HepG2 (cell line): ENCODE data around the gene THBS1. TPM values are rescaled to one million over a fixed set of nuclear protein-coding genes. Genes with fewer than 3 reads are reported as not detected.
A peak's percentile ranks its signal among the peaks of the same experiment; 100 is the strongest.

ENCODE experiments used
- ATAC-seq: fragments of 200-7000 bp; cut with Tn5 transposase; 3 replicates; pipeline ENCODE4 v1.9.1; 2020; ENCODE audit warnings: mild to moderate bottlenecking, moderate library complexity
- BruUV-seq: library from RNA; stranded (reverse); fragments of 400-500 nt; replicated peaks from 2 replicates; lab custom pipeline; 2021; lab: Mats Ljungman, UMichigan
- CTCF ChIA-PET: fragments of 300-600 bp; formaldehyde crosslinking; extraction: SDS; loops from one replicate; lab custom pipeline; 2021; ENCODE audit warnings: low total read pairs, inconsistent platforms, low intra/inter-chr PET ratio; lab: Yijun Ruan, JAX
- POLR2A ChIA-PET: fragments of 350-600 bp; sonication (Branson Sonifier 250); formaldehyde crosslinking; loops from one replicate; lab custom pipeline; 2020; ENCODE audit warnings: antibody characterized with exemption, inconsistent platforms; lab: Yijun Ruan, JAX
- DNase-seq: peaks from one replicate; pipeline ENCODE4 v3.0.0-alpha.2; 2015; ENCODE audit warnings: low spot score
- FAIRE-seq: peaks from 3 replicates; lab custom pipeline; 2011; peaks lifted over from hg19 to GRCh38; lab: Jason Lieb, UNC
- H2AFZ ChIP-seq: one replicate; pipeline ENCODE4 v1.6.1; 2011; ENCODE audit warnings: low read length, inconsistent platforms
- H3K27ac ChIP-seq: fragments of 300-600 bp; 3 replicates; pipeline ENCODE4 v1.8.0; 2011; ENCODE audit warnings: mixed run types, mild to moderate bottlenecking, mixed read lengths, low read length, inconsistent platforms; ENCODE audit not compliant: insufficient read depth; ENCODE audit errors: extremely low read length
- H3K27me3 ChIP-seq, 2 experiments: fragments of 200-600 bp in 1 of 2; 2 replicates in 1 of 2; 3 replicates in 1 of 2; pipeline versions ENCODE4 v1.6.0 to v1.8.0; 2011; ENCODE audit warnings: low read length in 2 of 2, mild to moderate bottlenecking in 2 of 2, moderate library complexity in 2 of 2, inconsistent platforms in 1 of 2; ENCODE audit not compliant: insufficient read depth in 2 of 2, control insufficient read depth in 1 of 2
- H3K36me3 ChIP-seq, 2 experiments: fragments of 200-600 bp in 1 of 2; replicated peaks in 1 of 2; 2 replicates in 1 of 2; 3 replicates in 1 of 2; pipeline versions ENCODE4 v1.5.1 to v1.8.0; 2011; ENCODE audit warnings: low read length in 2 of 2, inconsistent platforms in 1 of 2; ENCODE audit not compliant: insufficient read depth in 2 of 2, control insufficient read depth in 1 of 2
- H3K4me1 ChIP-seq: 2 replicates; pipeline ENCODE4 v1.5.1; 2012; ENCODE audit warnings: low read length, inconsistent platforms; ENCODE audit not compliant: insufficient read depth
- H3K4me2 ChIP-seq: 2 replicates; pipeline ENCODE4 v1.6.0; 2011; ENCODE audit warnings: low read depth, low read length, inconsistent platforms
- H3K4me3 ChIP-seq, 3 experiments: fragments of 200-600 bp in 1 of 3; sonication (generic), shearing (Covaris generic) in 1 of 3; replicated peaks in 1 of 3; 2 replicates each; pipeline ENCODE4 v1.5.1; 2011 to 2016; ENCODE audit warnings: low read length in 3 of 3, inconsistent platforms in 2 of 3, low read depth in 2 of 3, mild to moderate bottlenecking in 2 of 3, control low read depth in 1 of 3, mixed read lengths in 1 of 3; ENCODE audit not compliant: insufficient read depth in 1 of 3
- H3K79me2 ChIP-seq: one replicate; pipeline ENCODE4 v1.6.1; 2011; ENCODE audit warnings: low read length, inconsistent platforms; ENCODE audit not compliant: insufficient read depth
- H3K9ac ChIP-seq: 2 replicates; pipeline ENCODE4 v1.6.0; 2011; ENCODE audit warnings: mild to moderate bottlenecking, low read depth, low read length, inconsistent platforms; ENCODE audit not compliant: insufficient read depth
- H3K9me3 ChIP-seq: 2 replicates; pipeline ENCODE4 v1.5.1; 2012; ENCODE audit warnings: mild to moderate bottlenecking, low read length
- H4K20me1 ChIP-seq: 2 replicates; pipeline ENCODE4 v1.6.0; 2011; ENCODE audit warnings: inconsistent platforms, mild to moderate bottlenecking, low read length, moderate library complexity; ENCODE audit not compliant: insufficient read depth
- ATF6 ChIP-seq: sonication (generic); formaldehyde crosslinking; conservative IDR thresholded peaks from 2 replicates; pipeline ENCODE4 v1.4.0; 2020; ENCODE audit warnings: missing genetic modification reagents
- GABPA ChIP-seq, 2 experiments: IDR thresholded peaks; 2 replicates each; pipeline ENCODE4 v1.6.1; 2011 to 2016; ENCODE audit warnings: low read depth in 2 of 2, low read length in 1 of 2, missing biosample characterization in 1 of 2, missing genetic modification characterization in 1 of 2
- IKZF1 ChIP-seq: fragments of 450-650 bp; IDR thresholded peaks from 2 replicates; pipeline ENCODE4 v1.7.1; 2016
- RARA ChIP-seq: IDR thresholded peaks from 2 replicates; pipeline ENCODE4 v1.6.1; 2016; ENCODE audit warnings: missing genetic modification reagents, missing compliant biosample characterization
- RBFOX2 ChIP-seq: fragments of 200-400 bp; formaldehyde crosslinking; IDR thresholded peaks from 2 replicates; pipeline ENCODE4 v1.6.1; 2017; ENCODE audit warnings: low read depth, mild to moderate bottlenecking, low read length
- SP2 ChIP-seq: sonication (generic); formaldehyde crosslinking; IDR thresholded peaks from 2 replicates; pipeline ENCODE4 v1.5.1; 2020; ENCODE audit warnings: mild to moderate bottlenecking, missing genetic modification reagents
- SP5 ChIP-seq: IDR thresholded peaks from 2 replicates; pipeline ENCODE4 v1.6.1; 2016; ENCODE audit warnings: low read depth, borderline replicate concordance
- THYN1 ChIP-seq: sonication (generic); formaldehyde crosslinking; IDR thresholded peaks from 2 replicates; pipeline ENCODE4 v1.8.1; 2023; ENCODE audit warnings: low read depth, mild to moderate bottlenecking, moderate library complexity, missing genetic modification reagents, borderline replicate concordance
- TIGD3 ChIP-seq: sonication (generic); formaldehyde crosslinking; IDR thresholded peaks from 2 replicates; pipeline ENCODE4 v1.5.1; 2020; ENCODE audit warnings: mild to moderate bottlenecking, missing genetic modification reagents, borderline replicate concordance
- TOPORS ChIP-seq: sonication (generic); formaldehyde crosslinking; IDR thresholded peaks from 2 replicates; pipeline ENCODE4 v1.8.0; 2023; ENCODE audit warnings: mild to moderate bottlenecking, missing genetic modification reagents
- ZBTB33 ChIP-seq: sonication (generic); formaldehyde crosslinking; IDR thresholded peaks from 2 replicates; pipeline ENCODE4 v1.4.0; 2020; ENCODE audit warnings: missing genetic modification reagents
- ZNF34 ChIP-seq: sonication (generic); formaldehyde crosslinking; IDR thresholded peaks from 2 replicates; pipeline ENCODE4 v1.4.0; 2020; ENCODE audit warnings: mild to moderate bottlenecking, missing genetic modification reagents, borderline replicate concordance
- WGBS: methylation state at CpG from one replicate; pipeline ENCODE4 v1.1.6; 2017; ENCODE audit warnings: low lambda C conversion rate; 5-methylcytosine and 5-hydroxymethylcytosine counted together
- in situ Hi-C: cut with HindIII; loops from 2 replicates; pipeline ENCODE4 v1.10.0; 2017; ENCODE audit warnings: low pct_unique_long_range_greater_than_20kb; ENCODE audit not compliant: extremely low pct_ligation_motif_present
- intact Hi-C: fragments of 100-400 bp; cut with micrococcal nuclease; formaldehyde crosslinking; loops from one replicate; pipeline ENCODE4 v1.10.0; 2022; ENCODE audit not compliant: unreplicated experiment
- polyA plus RNA-seq, 8 experiments: library from polyadenylated mRNA; depleted of rRNA in 3 of 8; stranded (reverse) in 7 of 8; unstranded in 1 of 8; fragments of >200 nt; fragmentation: Illumina TruSeq in 4 of 8; extraction: Trizol in 4 of 8; gene quantifications; 2 replicates each; pipeline versions ENCODE4 v1.2.1 to v1.2.3, GENCODE V29; 2011 to 2016; ENCODE audit warnings: low read depth in 4 of 8, missing spikeins in 1 of 8, mixed read lengths in 1 of 8; ENCODE audit not compliant: insufficient read depth in 1 of 8
- total RNA-seq, 5 experiments: library from RNA; depleted of rRNA; stranded (reverse); fragments of >200 nt; fragmentation: Illumina TruSeq; extraction: Trizol; gene quantifications; 2 replicates each; pipeline ENCODE4 v1.2.3, GENCODE V29; 2016; ENCODE audit warnings: low read depth in 1 of 5
- TF ChIP-seq, protein P1 (sequence below): IDR thresholded peaks from 2 replicates; pipeline ENCODE4 v1.6.1; 2018; ENCODE audit warnings: missing genetic modification reagents, mild to moderate bottlenecking, missing compliant biosample characterization
- TF ChIP-seq, protein P2 (sequence below): sonication (generic); IDR thresholded peaks from 2 replicates; pipeline ENCODE4 v1.6.1; 2016; ENCODE audit warnings: low read depth, borderline replicate concordance
- TF ChIP-seq, protein P3 (sequence below): sonication (generic); formaldehyde crosslinking; IDR thresholded peaks from 2 replicates; pipeline ENCODE4 v1.8.0; 2022; ENCODE audit warnings: mild to moderate bottlenecking, missing genetic modification reagents; ENCODE audit not compliant: insufficient replicate concordance

The THBS1 gene
- total and polyA plus RNA-seq, 2 of the 13 experiments (the other 11 are each of a cell fraction or from before 2014, with no cell fraction given) = 54.7 to 67.1 TPM

DNA sequence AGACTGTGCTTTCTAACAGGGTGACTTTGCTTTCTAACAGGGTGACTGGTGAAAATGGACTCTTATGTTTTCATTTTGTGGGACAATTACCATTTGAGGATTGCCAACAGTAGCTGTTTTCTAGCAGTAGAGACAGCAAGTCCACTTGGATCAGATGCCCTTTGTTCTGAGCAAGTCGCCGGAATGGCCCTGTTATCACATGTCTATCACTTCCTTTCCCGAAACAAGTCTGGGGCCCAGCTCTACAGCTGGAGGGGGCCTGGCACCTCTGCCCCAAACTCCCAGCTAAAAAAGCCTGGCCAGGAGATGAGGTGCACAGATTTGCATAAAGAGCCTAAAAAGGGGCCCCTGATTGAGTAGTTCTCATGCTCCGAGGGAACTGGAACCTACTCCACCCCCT, 44.6 kb downstream of the THBS1 start:
- no peak overlapping the region for H3K27ac ChIP-seq
- WGBS = 22% methylated on average over 3 of the region's 4 CpGs
- ChIA-PET CTCF (no interaction called here), POLR2A (no interaction called here)
- BruUV-seq = no TSS peak
- H3K79me2 ChIP-seq = no peaks in the 10 kb centered on the region
- peak overlapping the region; percentile 63 for H3K4me2 ChIP-seq
- no peaks in the 10 kb centered on the region for H3K9me3 ChIP-seq
- DNase-seq (no peak), ATAC-seq (0 out of 3 replicates have a peak, but pooled peaks have one; percentile 10), FAIRE-seq (no peak)
- no peaks in the 10 kb centered on the region for H3K36me3 ChIP-seq
- peaks cover 0 to 4% of the 10 kb centered on the region in 2 experiments; a peak in 1 of 5 replicates for H3K27me3 ChIP-seq
- intact Hi-C loops (no loop called here), in situ Hi-C loops (no loop called here)
- H4K20me1 ChIP-seq = no peaks in the 10 kb centered on the region
- H3K4me1 ChIP-seq = peaks cover 57% of the 10 kb centered on the region
- peak overlapping the region; percentile 30 for H2AFZ ChIP-seq
- H3K4me3 ChIP-seq = peak overlapping the region in 1 of 3 experiments; percentile 41; a peak in 2 of 6 replicates
- H3K9ac ChIP-seq = no peak overlapping the region
- TF ChIP-seq, protein P1, sequence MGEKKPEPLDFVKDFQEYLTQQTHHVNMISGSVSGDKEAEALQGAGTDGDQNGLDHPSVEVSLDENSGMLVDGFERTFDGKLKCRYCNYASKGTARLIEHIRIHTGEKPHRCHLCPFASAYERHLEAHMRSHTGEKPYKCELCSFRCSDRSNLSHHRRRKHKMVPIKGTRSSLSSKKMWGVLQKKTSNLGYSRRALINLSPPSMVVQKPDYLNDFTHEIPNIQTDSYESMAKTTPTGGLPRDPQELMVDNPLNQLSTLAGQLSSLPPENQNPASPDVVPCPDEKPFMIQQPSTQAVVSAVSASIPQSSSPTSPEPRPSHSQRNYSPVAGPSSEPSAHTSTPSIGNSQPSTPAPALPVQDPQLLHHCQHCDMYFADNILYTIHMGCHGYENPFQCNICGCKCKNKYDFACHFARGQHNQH (CRISPR knock-in tag) = 0 out of 2 replicates have a peak, but pooled peaks have one; percentile 3
- TF ChIP-seq GABPA (IDR thresholded peaks at IDR 0.05; ENCODE audit: low read depth, low read length) = no peak
- TF ChIP-seq GABPA (CRISPR knock-in tag; IDR thresholded peaks at IDR 0.05; ENCODE audit: low read depth) = 0 out of 2 replicates have a peak, but pooled peaks have one; percentile 27
- TF ChIP-seq SP5 = no peak
- TF ChIP-seq RARA (CRISPR knock-in tag) = peak; percentile 32; the same call in 1 of the 2 replicates
- no peak for TF ChIP-seq ZNF34 (CRISPR knock-in tag)
- no peak for TF ChIP-seq ZBTB33
- TF ChIP-seq, protein P2, sequence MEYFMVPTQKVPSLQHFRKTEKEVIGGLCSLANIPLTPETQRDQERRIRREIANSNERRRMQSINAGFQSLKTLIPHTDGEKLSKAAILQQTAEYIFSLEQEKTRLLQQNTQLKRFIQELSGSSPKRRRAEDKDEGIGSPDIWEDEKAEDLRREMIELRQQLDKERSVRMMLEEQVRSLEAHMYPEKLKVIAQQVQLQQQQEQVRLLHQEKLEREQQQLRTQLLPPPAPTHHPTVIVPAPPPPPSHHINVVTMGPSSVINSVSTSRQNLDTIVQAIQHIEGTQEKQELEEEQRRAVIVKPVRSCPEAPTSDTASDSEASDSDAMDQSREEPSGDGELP = no peak
- no peak for TF ChIP-seq SP2 (CRISPR knock-in tag)
- TF ChIP-seq THYN1 = no peak
- TF ChIP-seq, protein P3, sequence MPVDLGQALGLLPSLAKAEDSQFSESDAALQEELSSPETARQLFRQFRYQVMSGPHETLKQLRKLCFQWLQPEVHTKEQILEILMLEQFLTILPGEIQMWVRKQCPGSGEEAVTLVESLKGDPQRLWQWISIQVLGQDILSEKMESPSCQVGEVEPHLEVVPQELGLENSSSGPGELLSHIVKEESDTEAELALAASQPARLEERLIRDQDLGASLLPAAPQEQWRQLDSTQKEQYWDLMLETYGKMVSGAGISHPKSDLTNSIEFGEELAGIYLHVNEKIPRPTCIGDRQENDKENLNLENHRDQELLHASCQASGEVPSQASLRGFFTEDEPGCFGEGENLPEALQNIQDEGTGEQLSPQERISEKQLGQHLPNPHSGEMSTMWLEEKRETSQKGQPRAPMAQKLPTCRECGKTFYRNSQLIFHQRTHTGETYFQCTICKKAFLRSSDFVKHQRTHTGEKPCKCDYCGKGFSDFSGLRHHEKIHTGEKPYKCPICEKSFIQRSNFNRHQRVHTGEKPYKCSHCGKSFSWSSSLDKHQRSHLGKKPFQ (CRISPR knock-in tag) = no peak
- TF ChIP-seq IKZF1 = no peak
- no peak for TF ChIP-seq ATF6 (CRISPR knock-in tag)
- TF ChIP-seq RBFOX2 = no peak
- TF ChIP-seq TOPORS (CRISPR knock-in tag) = no peak
- TF ChIP-seq TIGD3 (CRISPR knock-in tag) = no peak
